Left lung (tissue), 10 donors: Measurements from ENCODE around the gene NDUFS5. TPM values are rescaled to one million over a fixed set of nuclear protein-coding genes. Genes with fewer than 3 reads are reported as not detected.

Experiments
- ATAC-seq: fragments of 200-7000 bp; cut with Tn5 transposase; one replicate; pipeline ENCODE4 v1.9.1; 2020; ENCODE audit warnings: moderate library complexity
- DNase-seq, 4 donors: peaks; one replicate each; pipeline ENCODE4 v3.0.0-alpha.2; 2013 to 2020
- H3K27ac ChIP-seq, 2 donors: fragments of 200-600 bp; sonication (generic) in 1 of 2; one replicate each; pipeline versions ENCODE4 v1.5.0 to v1.8.0; 2020 to 2021
- H3K27me3 ChIP-seq, 2 donors: fragments of 200-600 bp; sonication (generic) in 1 of 2; one replicate each; pipeline versions ENCODE4 v1.5.0 to v1.8.0; 2020 to 2021
- H3K36me3 ChIP-seq, 2 donors: fragments of 200-600 bp; sonication (generic) in 1 of 2; one replicate each; pipeline versions ENCODE4 v1.5.0 to v1.8.0; 2020 to 2021
- H3K4me1 ChIP-seq, 2 donors: fragments of 200-600 bp; one replicate each; pipeline ENCODE4 v1.8.0; 2021
- H3K4me3 ChIP-seq, 2 donors: fragments of 200-600 bp; sonication (generic) in 1 of 2; one replicate each; pipeline versions ENCODE4 v1.5.0 to v1.8.0; 2020 to 2021; ENCODE audit warnings: mild to moderate bottlenecking in 1 of 2
- H3K9me3 ChIP-seq, 2 donors: fragments of 200-600 bp; sonication (generic) in 1 of 2; one replicate each; pipeline versions ENCODE4 v1.5.0 to v1.8.0; 2020 to 2021
- intact Hi-C, 2 donors: fragments of 100-400 bp; cut with DNase I; formaldehyde crosslinking; loops; one replicate each; pipeline versions ENCODE4 v1.11.2 to v1.14.2; 2022
- polyA plus RNA-seq, 6 donors: library from polyadenylated mRNA; unstranded; fragments of 120-200 nt; gene quantifications; one replicate each; pipeline ENCODE4 v1.2.1, GENCODE V29; 2013; ENCODE audit not compliant: insufficient read length in 6 of 6
- total RNA-seq, 2 donors: library from RNA; stranded (reverse); fragmentation: NEBNext Ultra II Directional; extraction: Animal tissue kit (Norgen Biotek cat#: 25700); gene quantifications; one replicate each; pipeline ENCODE4 v1.2.1, GENCODE V29; 2021
- TF ChIP-seq, protein P1 (sequence below), 2 donors: fragments of 200-600 bp; sonication (generic) in 1 of 2; IDR thresholded peaks; one replicate each; pipeline versions ENCODE4 v1.5.0 to v1.8.0; 2021; ENCODE audit warnings: antibody characterized with exemption in 2 of 2
- donor health status: DM: no; HTN: yes; CAD: no.
- donor health status: DM: no; HTN: no; CAD: no.

The NDUFS5 gene
- total and polyA plus RNA-seq, 8 donors = 104 to 292 (median 226) TPM

- Histone ChIP-seq H3K27me3 (peaks cover 11 to 52% of the 10 kb centered on the region in 2 donors), H3K36me3 (no peaks in the 10 kb centered on the region), H3K4me3 (no peak overlapping the region), H3K27ac (no peak overlapping the region), H3K9me3 (no peaks in the 10 kb centered on the region), H3K4me1 (peaks cover 0 to 10% of the 10 kb centered on the region in 2 donors)
- intact Hi-C loops = loop anchor here in 1 of 2 donors (10.0 kb wide), 1 partner anchor 209 kb away; the partner anchor contains the start of gene MYCBP
- no peak for DNase-seq
- no peak for ATAC-seq
- TF ChIP-seq, protein P1, sequence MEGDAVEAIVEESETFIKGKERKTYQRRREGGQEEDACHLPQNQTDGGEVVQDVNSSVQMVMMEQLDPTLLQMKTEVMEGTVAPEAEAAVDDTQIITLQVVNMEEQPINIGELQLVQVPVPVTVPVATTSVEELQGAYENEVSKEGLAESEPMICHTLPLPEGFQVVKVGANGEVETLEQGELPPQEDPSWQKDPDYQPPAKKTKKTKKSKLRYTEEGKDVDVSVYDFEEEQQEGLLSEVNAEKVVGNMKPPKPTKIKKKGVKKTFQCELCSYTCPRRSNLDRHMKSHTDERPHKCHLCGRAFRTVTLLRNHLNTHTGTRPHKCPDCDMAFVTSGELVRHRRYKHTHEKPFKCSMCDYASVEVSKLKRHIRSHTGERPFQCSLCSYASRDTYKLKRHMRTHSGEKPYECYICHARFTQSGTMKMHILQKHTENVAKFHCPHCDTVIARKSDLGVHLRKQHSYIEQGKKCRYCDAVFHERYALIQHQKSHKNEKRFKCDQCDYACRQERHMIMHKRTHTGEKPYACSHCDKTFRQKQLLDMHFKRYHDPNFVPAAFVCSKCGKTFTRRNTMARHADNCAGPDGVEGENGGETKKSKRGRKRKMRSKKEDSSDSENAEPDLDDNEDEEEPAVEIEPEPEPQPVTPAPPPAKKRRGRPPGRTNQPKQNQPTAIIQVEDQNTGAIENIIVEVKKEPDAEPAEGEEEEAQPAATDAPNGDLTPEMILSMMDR (IDR thresholded peaks at IDR 0.05) = no peak
Measured at GRCh38 chr1:39084191-39084590, 58.0 kb downstream of the NDUFS5 start.

Other genes with a start within 250 kb of the NDUFS5 start
- gene RRAGC, start 166.6 kb upstream of the NDUFS5 start, total RNA-seq = 10 to 100 TPM; 31.7 to 40.0 TPM
- 10 to 100 TPM; 24.8 to 34.5 (median 30.8) TPM for gene RRAGC, start 166.6 kb upstream of the NDUFS5 start, polyA plus RNA-seq
- 10 to 100 TPM; 16.1 to 22.4 TPM for gene MYCBP, start 153.0 kb upstream of the NDUFS5 start, total RNA-seq
- gene MYCBP, start 153.0 kb upstream of the NDUFS5 start, polyA plus RNA-seq = 10 to 100 TPM; 20.6 to 29.7 (median 23.8) TPM
- under 1 TPM in 1 of 2 donors, not detected in 1; 0.15 TPM for gene GJA9, start 144.8 kb upstream of the NDUFS5 start, total RNA-seq
- under 1 TPM; 0.26 to 0.81 (median 0.41) TPM for gene GJA9, start 144.8 kb upstream of the NDUFS5 start, polyA plus RNA-seq
- 1 to 10 TPM; 1.0 to 2.7 TPM for gene RHBDL2, start 84.5 kb upstream of the NDUFS5 start, total RNA-seq
- 1 to 10 TPM; 1.3 to 2.2 (median 2.0) TPM for gene RHBDL2, start 84.5 kb upstream of the NDUFS5 start, polyA plus RNA-seq
- gene AKIRIN1, start 35.1 kb upstream of the NDUFS5 start, total RNA-seq = 10 to 100 TPM; 43.4 to 47.5 TPM
- gene AKIRIN1, start 35.1 kb upstream of the NDUFS5 start, polyA plus RNA-seq = 10 to 100 TPM; 59.3 to 79.5 (median 67.9) TPM
- gene MACF1, start 178.3 kb downstream of the NDUFS5 start, total RNA-seq = 100 to 1,000 TPM; 358 to 385 TPM
- 100 to 1,000 TPM; 411 to 484 (median 446) TPM for gene MACF1, start 178.3 kb downstream of the NDUFS5 start, polyA plus RNA-seq